Epithelial cell of esophagus (primary cell): Measurements from ENCODE around the gene FHIT.
"Not testable (repeated sequence)": the region's sequence is repeated elsewhere in the genome, so short reads cannot be mapped to it uniquely, and the experiment has no call there.

Experiments used
- DNase-seq: peaks from one replicate; pipeline ENCODE4 v3.0.0; 2010; ENCODE audit warnings: low read depth
- H3K4me3 ChIP-seq: 2 replicates; pipeline ENCODE4 v1.5.1; 2011; ENCODE audit warnings: mild to moderate bottlenecking, low read length, control low read depth
- TF ChIP-seq, protein P1 (sequence below): IDR thresholded peaks from 2 replicates; pipeline ENCODE4 v1.5.1; 2011; ENCODE audit warnings: low read depth, mild to moderate bottlenecking, low read length, control low read depth, inconsistent platforms; ENCODE audit not compliant: insufficient read depth; ENCODE audit errors: missing control alignments

The FHIT gene

DNA sequence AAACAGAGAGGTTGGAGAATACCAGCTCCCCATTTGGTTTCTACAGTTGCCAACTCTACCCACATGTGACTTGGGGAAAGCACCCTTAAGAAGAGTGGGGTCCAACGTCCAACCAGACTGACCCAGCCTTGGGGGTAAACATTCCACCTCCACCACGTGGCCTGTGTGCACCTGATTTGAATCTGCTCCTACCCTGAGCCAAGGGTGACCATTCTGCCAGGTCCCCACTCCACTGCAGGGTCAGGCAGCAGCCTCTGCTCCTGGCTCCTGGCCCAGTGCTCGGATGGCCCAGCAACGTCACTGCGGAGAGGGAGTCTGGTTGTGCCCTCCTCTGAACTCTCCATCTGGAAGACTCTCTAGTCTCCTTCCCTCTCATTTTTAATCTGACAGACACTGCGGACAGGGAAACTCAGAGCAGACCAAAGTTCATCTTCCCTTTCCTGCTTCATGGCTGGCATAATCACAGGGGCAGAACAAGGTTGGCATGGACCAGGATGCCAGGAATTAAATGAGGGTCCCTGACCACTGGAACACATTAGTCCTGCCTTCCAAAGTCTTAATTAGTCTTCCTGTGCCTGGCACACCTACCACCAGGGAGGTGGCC, 29.4 kb downstream of the FHIT start:
- TF ChIP-seq, protein P1, sequence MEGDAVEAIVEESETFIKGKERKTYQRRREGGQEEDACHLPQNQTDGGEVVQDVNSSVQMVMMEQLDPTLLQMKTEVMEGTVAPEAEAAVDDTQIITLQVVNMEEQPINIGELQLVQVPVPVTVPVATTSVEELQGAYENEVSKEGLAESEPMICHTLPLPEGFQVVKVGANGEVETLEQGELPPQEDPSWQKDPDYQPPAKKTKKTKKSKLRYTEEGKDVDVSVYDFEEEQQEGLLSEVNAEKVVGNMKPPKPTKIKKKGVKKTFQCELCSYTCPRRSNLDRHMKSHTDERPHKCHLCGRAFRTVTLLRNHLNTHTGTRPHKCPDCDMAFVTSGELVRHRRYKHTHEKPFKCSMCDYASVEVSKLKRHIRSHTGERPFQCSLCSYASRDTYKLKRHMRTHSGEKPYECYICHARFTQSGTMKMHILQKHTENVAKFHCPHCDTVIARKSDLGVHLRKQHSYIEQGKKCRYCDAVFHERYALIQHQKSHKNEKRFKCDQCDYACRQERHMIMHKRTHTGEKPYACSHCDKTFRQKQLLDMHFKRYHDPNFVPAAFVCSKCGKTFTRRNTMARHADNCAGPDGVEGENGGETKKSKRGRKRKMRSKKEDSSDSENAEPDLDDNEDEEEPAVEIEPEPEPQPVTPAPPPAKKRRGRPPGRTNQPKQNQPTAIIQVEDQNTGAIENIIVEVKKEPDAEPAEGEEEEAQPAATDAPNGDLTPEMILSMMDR, result no peak
- H3K4me3 ChIP-seq, result no peak overlapping the region
- no peak for DNase-seq

DNA sequence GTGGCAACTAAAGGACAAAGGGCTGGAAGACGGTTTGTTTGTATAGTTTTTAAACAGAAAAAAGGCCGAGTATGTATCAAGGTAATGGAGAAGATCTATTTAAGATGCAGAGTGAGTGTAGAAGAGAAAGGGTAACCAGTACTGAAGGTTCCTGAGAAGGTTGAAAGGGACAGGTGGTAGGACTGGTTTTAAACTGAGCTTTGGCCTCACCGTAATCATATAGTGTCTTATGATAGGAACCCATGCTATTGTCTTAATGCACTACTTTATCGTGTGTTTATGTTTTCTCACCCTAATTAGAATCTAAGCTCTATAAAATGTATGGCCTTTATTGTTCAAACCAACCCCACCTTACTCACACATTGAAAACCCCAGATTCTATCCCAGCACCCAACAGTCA, 32.7 kb downstream of the FHIT start:
- H3K4me3 ChIP-seq, result no peak overlapping the region
- TF ChIP-seq, protein P1, result no peak
- DNase-seq, result no peak

DNA sequence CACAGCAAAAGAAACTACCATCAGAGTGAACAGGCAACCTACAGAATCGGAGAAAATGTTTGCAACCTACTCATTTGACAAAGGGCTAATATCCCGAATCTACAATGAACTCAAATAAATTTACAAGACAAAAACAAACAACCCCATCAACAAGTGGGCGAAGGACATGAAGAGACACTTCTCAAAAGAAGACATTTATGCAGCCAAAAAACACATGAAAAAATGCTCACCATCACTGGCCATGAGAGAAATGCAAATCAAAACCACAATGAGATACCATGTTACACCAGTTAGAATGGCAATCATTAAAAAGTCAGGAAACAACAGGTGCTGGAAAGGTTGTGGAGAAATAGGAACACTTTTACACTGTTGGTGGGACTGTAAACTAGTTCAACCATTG, 35.1 kb downstream of the FHIT start:
- not testable (repeated sequence) for DNase-seq, H3K4me3 ChIP-seq

DNA sequence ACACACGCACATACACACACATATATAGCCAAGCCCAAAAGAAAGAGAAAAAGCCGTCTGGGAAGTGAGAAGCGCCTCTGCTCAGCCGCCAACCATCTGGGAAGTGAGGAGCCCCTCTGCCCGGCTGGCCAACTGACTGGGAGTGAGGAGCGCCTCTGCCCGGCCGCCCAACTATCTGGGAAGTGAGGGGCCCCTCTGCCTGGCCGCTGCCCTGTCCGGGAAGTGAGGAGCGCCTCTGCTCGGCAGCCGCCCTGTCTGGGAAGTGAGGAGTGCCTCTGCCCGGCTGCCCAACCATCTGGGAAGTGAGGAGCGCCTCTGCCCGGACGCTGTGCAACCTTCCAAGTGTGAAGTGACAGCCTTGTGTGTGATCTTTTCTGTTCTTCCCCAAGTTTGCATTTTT, 49.2 kb downstream of the FHIT start:
- TF ChIP-seq, protein P1, result no peak
- no peak for DNase-seq
- H3K4me3 ChIP-seq, result no peak overlapping the region

DNA sequence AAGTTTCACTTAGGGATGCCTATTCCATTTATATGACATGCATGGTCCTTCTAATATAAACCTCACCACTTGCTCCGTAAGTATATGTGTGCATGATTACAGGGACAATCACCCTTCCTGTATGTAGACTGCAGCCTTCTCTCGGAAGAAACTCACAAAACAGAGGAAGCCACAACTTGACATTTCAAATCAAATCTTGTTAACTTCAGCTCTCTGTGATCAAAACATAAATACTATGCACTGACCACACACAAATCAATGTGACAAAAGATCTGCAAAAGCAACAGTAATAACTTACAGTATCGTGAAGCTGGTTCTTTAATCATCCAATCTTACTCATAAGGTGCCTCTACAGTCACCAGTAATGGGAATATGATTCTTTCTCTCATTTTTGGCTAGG, 50.2 kb downstream of the FHIT start:
- TF ChIP-seq, protein P1, result no peak
- no peak for DNase-seq
- H3K4me3 ChIP-seq, result no peak overlapping the region

DNA sequence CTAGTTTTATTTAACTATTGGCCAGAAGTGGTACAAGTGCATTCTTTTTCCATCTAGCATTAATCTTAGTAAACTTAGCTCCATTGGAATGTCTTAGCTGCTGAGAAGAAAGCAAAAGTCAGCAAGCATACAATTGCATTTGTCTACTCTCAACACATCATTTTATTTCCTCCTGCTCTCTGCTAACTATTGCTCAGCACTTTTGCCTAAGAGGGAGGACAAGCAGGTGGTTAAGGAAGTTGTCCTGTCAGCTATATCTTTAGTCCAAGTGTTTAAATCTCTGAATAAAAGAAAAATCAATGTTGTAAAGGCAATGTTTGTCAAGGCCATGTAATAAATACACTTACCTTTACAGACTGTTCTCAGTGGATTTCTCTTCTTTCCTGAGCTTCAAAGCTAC, 51.0 kb downstream of the FHIT start:
- DNase-seq, result no peak
- no peak overlapping the region for H3K4me3 ChIP-seq
- TF ChIP-seq, protein P1, result no peak

DNA sequence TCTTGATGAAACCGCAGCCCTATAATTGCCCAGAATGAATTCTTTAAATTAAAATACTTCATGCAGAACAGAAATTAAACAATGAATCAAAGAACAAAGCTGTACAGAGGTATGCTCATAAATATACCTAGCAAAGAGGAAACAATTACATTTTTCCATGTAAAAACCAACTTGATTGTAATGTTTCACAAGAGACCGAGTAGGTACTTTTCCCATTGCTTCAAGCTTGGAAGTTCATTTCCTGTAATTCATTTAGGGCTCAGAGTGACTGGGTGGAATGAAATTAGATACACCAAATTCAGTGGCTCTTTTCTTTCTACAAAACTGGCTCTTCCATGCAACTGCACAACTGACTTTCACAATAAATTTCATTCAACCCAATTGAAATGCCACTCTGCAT, 51.4 kb downstream of the FHIT start:
- no peak overlapping the region for H3K4me3 ChIP-seq
- TF ChIP-seq, protein P1, result no peak
- no peak for DNase-seq
